ENCODE results near the gene UNC5A.

The UNC5A gene

DNA sequence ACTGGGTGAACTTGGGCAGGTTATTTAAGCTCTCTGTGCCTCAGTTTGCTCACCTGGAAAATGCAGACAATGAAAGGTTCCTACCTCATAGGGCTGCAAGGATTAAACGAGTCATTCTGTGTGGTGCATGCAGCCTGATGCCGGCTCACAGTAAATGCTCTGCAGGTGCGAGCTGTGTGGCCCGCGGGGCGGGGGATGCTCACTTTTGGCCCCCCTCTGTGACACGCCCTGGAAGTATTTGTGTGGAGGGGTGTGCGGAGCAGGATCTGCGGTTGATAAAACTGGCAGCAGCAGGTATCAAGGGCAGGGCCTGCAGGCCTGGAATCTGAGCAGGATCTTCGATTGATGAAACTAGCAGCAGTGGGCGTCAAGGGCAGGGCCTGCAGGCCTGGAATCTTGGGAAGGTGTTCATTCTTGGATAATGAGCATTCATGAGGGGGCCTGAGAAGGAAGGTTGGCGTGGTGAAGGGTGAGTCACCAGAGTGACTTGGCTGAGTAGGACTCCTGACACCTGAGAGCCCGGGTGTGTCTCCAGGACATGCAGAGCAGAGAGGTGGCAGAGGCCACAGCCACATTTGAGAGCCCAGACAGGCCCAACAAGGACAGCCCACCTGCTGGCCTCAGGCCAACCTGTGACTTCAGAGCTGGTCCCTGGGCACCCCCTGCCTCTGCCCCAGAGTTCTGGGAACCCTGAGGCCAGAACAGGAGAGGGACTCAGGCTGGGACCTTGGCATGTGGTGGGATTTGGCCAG is 11.9 kb downstream of the UNC5A start:
- no peak for DNase-seq

DNA sequence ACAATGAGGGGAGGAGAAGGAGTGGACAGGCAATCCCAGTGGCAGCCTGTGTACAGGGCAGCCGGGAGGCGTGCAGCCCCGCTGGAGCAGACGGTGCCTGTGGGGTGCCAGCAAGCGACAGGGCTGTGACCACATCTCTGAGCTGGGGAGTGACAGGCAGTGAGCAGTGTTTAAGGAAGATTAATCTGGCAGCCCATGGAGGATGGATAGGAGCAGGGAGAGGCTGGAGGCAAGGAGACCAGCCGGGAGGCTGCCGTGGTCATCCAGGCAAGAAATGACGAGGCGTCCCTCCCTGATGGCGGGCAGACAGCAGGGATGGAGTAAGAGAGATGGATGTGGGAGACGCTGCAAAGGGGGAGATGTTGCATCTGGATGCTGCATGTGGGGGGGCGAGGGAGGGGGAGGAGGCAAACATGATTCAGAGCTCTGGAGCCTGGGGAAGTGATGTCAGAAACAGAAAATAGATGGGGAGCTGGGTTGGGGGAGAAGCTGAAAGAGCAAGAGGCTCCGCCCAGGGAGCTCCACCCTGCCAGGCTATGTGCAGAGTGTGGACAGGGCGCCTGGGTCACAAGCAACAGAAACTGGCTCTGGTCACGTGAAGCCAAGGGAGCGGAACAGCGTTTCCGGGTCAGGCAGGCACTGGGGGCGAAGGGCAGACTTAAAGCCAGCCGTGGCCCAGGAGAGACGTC is 12.6 kb downstream of the UNC5A start:
- DNase-seq, result no peak

DNA sequence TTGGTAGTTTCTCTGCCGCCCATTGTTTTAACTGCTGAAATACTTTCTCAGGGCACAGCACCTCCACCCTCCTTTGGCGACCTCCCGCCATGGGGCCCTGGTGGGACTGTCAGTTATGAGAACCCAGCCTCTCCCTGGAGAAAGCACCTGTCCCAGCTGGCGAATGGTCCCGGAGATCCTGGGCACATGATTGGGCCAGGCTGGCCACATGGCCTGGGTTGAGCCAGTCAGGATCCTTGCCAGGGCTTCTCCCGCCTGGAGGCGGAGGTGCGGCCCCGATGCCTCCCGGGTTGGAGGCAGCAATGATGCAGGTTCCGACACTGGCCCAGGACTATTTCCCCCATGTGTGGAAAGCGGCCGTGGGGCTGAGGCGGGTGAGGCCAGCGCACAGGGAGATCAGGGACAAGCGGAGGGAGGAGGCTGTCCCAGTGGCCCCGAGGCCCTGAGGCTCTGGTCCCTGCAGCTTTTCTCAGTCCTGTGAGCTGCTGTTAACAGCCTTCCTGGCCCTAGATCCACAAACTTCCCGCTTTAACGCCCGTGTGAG is 13.6 kb downstream of the UNC5A start:
- no peak for DNase-seq

DNA sequence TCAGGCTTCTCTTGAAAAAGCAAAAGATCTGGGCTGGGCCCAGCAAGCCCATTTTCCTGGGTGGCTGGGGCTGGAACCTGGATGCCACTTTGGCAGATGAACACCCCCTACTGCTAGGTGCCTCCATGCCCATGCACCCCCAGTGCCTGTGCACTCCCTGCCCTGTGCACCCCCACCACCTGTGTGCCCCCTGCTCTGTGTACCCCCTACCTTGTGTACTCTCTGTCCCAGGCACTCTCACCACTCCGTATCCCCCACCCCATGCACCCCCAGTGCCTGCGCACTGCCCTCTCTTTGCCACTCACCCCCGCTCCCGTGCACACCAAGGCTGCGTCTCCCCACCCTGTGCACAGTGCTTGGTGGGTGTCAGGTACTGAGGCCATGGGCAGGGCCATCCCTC is 14.2 kb downstream of the UNC5A start:
- no peak for DNase-seq

DNA sequence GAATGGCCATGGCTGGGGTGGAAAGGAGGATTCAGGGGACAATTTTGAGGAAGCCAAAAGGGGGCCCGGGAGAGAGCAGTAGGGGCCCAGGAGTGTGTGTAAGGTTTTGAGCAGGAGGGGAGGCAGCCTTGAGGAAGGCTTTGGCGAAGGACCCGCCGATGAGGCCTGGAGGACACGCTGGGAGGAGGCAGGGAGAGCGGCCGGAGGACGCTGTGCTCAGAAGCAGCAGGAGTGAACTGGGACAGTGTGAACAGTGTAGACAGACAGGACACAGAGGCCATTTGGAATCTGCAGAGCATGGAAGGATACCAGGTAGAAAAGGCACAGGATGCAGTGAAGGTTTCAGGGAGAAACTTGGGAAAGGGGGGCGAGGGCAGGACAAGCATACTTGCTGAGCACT is 14.9 kb downstream of the UNC5A start:
- DNase-seq, result no peak

DNA sequence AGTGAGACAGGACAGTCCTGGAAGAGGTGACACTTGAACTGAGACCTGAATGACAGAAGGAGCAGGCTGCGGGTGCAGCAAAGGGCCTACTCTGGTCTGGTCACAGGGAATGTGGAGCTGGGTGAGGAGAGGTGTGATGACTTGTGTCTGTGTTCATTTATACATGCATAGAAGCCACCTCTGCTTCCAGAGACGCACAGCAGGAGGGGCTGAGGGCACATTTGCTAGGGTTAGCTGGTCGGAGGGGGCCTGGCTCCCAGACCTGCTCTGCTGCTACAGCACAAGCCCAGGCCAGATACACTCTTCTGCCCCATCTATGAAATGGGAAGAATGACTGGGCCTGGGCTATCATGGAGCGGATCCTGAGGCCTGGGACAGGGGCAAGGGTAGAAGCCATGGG is 15.6 kb downstream of the UNC5A start:
- no peak for DNase-seq

DNA sequence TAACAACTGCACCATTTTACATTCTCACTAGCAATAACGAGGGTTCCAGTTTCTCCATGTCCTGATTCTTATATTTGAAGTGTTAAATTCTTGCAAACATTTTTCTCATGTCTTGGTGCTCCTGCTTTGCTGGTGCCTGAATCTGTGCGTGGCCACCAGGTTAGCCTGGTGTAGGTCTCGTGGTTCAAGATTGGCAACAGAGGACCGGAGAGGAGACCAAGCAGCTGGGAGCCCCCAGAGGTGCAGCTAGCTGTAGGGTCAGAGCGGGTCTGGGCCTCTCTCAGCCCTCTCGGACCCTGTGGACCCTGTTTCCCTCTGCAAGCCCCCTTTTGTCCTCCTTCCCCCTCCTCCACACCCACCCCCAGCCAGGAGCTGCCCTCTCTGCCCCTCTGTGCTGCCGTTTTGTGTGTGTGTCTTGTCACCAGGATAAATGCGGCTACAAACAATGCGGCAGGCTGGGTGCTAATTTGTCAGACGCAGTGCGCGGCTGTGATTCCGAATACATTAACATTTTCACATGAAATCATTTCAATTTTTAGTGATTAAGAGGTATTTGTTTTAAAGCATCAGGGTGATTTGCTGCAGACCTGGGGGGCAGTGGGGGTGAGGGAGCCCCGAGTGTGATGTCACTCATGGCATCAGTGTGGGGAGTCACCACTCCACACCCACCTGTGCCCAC is 17.5 kb downstream of the UNC5A start:
- no peak for DNase-seq

DNA sequence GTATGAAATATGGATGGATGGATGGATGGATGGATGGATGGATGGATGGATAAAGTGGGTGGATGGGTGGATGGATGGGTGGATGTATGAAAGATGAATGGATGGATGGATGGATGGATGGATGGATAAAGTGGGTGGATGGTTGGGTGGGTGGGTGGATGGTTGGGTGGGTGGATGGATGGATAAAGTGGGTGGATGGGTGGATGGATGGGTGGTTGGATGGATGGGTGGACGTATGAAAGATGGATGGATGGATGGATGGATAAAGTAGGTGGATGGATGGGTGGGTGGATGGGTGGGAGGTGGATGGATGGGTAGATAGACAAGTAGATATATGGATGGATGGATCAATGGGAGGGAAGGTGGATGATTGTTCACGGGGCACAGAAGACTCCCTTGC is 19.0 kb downstream of the UNC5A start:
- DNase-seq, result no peak

DNA sequence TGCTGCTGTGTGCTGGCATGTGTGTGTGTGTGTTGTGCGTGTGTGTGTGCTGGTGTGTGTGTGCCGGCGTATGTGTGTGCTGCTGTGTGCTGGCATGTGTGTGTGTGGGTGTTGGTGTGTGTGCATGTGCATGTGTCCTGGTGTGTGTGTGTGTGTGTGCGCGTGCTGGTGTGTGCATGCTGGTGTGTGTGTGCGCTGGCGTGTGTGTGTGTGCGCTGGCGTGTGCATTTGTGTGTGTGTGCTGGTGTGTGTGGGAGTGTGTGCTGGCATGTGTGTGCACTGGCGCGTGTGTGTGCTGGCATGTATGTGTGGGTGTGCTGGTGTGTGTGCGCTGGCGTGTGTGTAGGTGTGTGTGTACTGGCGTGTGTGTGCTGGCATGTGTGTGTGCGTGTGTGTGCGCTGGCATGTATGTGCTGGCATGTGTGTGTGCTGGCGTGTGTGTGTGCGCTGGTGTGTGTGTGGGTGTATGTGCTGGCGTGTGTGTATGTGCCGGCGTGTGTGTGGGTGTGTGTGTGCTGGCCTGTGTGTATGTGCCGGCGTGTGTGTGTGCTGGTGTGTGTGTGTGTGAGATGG is 20.1 kb downstream of the UNC5A start:
- DNase-seq, result no peak

DNA sequence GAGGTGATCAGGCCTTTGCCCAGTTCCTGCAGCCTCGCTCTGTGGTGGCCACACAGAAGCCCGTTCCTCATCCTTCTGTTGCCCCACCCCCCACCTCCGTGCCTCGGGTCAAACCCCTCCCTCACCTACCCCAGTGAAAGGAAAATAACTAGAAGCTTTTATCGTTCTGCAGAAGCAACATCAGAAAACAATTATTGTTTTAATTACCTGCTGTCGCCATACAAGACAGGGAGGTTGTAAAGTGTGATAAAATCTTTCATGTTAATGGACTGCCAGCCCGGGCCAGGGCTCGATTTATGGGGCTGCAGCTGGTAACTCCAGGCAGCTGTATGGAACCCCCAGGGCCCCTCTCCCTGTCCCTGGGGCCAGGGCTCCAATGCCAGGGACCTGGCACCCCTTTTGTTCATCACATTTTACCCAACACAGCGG is 20.6 kb downstream of the UNC5A start:
- DNase-seq, result no peak

DNA sequence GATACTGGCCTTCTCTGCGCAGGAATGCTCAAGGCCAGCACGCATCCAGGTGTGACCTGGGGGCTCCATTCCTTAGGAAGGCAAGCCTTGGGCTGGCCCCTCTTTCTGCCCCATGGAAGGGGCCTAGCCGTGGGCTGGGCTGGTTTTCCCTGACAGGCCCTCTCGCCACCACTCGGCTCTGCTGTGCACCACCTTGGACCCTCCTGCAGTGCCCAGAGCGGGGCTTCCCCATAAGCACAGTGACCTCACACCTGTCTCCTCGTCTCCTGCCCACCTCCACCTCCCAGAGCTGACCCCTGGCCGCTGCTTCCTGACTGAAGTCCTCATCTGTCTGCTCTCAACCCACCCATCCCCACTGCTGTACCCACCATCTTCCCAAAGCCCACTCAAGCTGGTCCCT is 21.1 kb downstream of the UNC5A start:
- no peak for DNase-seq

DNA sequence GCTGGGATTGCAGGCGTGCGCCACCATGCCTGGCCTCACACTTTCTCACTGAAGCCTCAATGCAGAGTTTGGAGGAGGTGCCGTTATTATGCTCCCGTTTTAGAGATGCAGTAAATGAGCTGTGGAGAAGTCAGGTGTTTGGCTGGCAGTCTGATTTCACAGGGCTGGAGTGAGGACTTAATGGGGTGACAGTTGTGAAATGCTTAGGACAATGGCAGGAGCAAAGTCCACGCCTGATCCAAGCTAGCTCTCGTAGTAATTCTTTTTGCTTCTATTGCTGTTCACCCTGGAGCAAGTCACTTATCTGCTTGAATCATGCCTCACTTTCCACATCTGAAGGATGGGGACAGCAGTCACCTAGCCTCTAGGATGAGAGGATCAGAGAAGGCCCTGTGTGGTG is 21.8 kb downstream of the UNC5A start:
- DNase-seq, result no peak

DNA sequence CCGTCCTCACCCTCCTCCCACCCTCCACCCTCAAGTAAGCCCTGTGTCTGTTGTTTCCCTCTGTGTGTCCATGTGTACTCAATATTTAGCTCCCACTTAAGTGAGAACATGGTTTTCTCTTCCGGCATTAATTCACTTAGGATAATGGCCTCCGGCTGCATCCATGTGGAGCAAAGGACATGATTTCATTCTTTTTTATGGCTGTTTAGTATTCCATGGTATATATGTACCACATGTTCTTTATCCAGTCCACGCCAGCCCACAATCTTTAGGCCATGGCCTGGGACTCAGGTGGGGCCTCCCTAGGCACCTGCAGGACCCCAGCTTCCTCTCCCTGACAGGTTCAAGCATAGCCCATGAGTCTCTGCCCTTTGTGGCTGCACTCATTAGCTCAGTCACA is 22.9 kb downstream of the UNC5A start:
- DNase-seq, result no peak

DNA sequence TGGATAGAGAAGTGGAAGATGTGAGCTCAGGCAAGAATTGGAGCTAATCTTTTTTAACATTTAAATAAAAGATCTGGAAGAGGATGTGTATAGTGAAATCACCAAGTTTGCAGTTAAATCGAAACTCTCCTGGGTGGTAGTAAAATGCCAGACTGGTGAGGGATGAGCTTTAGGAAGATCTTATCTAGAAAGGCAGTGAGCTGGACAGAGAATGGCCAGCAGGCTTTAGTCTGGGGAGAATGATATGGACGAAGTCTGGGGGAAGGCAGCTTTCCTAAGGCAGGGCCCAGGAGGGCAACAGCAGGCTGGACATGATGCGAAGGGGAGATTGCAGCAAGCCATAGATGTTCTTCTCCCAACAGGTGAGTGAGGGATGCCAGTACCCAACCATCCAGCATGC is 25.6 kb downstream of the UNC5A start:
- no peak for DNase-seq

DNA sequence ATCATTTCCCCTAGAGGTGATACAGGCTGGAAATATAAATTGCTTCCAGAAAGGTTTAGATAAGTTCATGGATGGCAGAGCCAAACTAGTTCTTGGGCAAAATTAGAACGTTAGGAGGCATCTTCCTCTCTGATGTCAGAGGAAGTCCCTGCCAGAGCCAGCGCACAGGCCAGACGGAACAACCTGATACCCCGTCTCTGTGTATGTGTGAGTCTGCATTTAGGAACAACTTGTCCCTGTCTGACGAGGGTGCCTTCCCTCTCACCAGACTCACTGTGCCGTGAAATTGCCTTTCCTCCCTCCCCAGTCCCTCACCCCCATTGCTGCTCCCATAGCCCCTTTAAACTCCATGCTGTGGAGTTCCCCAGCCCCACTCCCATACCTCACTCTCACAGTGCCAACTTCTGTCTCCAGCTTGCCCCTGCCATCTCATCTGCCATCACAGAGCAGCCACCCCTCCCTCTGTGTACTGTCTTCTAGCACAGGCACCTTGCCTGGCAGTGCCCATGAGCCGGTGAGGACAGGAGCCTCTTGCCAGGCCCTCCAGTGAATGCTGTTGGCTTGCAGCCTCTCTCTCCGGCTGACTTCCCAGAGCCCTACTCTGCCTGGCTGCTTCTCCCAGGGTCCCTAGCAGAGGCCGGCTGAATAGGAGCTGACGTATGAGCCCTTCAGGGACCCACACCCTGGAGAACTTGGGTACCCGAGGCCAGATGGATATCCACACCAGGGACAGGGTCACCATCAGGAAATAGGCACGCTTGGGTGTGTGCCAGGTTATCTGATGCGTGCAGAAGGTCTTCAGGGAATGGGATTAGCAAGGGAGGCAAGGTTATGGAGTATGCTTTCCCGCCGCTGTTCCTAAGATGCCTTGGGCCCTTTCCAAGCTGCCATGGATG is 26.7 kb downstream of the UNC5A start:
- DNase-seq, result no peak

DNA sequence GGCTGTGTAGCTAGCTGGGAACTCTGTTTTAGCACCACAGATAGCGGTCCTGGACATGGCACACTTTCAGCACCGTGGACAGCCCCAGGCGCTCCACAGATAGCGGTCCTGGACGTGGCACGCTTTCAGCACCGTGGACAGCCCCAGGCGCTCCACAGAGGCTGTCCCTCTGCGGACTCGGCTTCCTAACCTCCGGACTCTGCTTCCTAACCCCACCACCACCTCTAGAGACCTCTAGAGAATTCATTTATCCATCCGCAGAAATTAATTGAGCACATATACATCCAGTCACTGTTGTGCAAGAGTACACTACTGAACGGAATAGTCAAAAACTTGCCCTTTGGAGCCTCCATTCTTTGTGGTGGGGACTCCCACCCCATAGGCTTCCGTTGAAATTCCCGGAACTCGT is 27.4 kb downstream of the UNC5A start:
- DNase-seq, result peak; percentile 63 to 66

DNA sequence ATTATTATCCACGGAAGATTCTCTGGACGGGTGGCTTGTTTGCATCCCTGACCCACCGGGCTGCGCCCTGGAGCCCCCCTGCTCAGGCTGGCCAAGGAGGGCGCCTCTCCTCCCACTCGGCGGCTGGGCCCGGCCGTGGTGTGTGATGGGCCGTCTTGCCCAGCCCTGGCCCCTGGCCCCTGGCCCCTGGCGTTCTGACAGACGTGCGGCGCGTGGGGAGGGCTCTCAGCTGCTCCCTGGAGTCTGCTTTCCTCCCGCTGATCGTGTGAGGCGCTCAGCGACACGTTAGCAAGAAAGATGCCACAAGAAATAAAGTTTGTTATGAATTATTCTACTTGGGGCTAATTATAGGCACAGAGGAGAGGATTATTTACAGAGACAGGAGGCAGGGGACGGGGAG is 33.3 kb downstream of the UNC5A start:
- DNase-seq, result no peak

DNA sequence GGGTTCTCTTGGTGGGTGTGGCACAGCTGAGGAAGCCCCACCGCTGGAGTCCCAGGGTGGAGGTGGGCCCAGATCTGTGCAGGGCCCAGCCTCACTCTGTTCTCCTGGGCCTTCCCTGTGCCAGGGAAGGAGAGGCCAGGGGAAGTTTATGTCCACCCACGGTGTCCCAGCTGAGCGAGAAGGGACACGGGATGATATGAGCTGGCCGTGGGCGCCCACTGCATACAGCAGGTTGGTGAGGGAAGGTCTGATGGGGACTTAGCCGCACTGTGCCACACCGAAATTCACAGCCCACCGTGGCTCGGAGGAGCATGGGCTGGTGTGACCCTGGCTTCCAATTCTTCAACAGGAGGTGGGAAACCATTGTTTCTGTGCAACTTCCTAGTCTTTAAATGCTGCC is 33.9 kb downstream of the UNC5A start:
- no peak for DNase-seq

DNA sequence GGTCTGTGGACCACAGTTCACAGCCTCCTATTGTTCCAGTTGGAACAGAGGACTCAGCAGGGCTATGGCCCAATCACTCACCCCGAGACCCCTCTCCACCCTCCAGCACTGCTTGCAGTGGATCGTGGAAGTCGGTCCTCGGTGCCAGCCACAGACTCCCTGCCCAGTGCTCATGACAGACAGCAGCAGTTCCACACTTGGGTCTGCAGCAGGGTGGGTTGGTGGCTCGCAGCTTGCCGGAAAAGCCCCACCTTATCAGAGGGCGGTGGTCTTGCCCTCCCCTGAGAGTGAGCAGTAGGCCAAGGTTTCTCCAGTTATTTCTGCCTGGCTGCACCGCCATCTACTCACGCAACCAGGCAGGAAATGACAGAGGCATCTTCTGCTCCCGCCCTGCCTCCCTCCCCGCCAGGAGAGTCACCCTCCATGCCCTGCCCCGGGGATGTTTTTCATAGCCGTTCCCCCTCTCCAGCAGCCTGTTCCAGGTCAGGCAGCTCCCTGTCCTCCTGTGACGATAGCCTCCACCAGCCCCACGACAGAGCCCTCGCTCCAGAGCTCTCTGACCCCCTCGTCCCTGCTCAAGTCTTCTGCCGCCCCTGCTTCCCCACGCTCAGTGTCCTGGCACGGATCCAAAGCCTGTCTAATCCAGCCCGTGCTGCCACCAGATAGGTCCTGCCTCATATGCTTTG is 34.5 kb downstream of the UNC5A start:
- no peak for DNase-seq

DNA sequence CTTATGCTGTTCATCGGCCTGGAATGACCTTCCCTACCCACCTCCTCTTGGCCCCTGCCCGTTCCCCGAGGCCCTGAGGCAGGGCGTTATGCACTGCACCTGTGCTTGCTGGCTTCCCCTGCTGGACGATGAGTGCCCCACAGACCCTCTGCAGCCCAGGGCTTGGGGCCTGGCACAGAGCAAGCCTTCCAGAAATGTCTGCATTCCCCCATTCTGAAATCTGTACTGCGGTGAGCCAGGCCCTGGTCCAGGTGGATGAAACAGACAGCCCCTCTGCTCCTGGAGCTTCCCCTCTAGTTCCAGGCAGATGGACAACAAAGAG is 35.0 kb downstream of the UNC5A start:
- no peak for DNase-seq

DNA sequence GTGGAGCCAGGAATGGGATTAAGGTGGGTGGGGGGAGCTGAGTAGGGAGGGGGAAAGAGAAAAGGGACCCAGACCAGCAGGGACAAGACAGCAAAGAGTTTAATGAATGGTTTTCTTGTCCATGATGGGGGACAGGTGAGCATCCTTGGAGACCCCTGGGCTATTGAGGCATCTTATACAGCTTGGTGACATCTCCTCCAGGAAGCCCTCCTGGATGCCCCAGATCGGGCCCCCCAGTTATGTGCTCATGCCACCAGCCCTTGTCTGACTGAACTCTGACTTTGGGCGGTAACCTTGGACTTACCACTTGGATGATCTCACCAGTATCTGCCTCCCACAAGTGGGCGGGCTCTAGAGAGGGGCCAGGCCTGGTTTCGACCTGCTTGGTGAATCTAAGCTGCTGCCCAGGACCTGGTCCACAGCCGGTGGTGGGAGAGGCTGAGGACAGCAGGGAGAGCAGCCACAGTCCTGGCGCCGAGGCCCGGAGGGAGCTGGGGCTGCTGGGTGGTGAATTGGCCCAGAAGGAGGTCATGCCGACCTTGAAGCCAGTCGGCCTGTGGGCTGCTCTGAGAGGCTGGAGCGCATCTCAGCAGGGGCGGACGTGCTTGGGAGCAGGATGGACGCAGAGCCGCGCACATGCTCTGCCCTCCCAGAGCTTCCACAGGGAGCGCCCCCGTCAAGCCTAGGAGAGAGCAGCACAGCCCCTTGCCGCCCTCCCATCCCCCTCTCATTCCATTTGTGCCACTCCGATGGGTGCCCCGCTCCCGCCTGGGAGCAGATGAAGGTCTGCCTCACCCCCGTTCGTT is 36.2 kb downstream of the UNC5A start:
- DNase-seq, result no peak

Data from CD4-positive, alpha-beta T cell treated with Interleukin-1 beta for 1 hour (primary cell).